Measurements from ENCODE around the gene ERC1. TPM values are rescaled to one million over a fixed set of nuclear protein-coding genes. Genes with fewer than 3 reads are reported as not detected.

The ERC1 gene
- total and polyA plus RNA-seq, 2 donors (not counting 3 experiments of a cell fraction or from before 2014, with no cell fraction given) = 11.7 to 66.1 TPM

- H3K36me3 ChIP-seq (ENCODE audit: control insufficient read depth in 2 of 2, extremely low read depth in 1 of 2, insufficient read depth in 2 of 2, low read length in 2 of 2) = no peaks in the 10 kb centered on the region
- no peaks in the 10 kb centered on the region for H3K27me3 ChIP-seq (ENCODE audit: control insufficient read depth in 2 of 2, insufficient read depth in 2 of 2, low read length in 2 of 2)
- no peak for TF ChIP-seq MAX (IDR thresholded peaks at IDR 0.05; ENCODE audit: insufficient read depth, insufficient read length)
- TF ChIP-seq MYC (IDR thresholded peaks at IDR 0.05; ENCODE audit: low read depth, low read length) = no peak
- no peak for TF ChIP-seq JUN (IDR thresholded peaks at IDR 0.05; ENCODE audit: borderline replicate concordance, insufficient read depth, insufficient read length, low read depth)
- no peak for TF ChIP-seq EZH2 (IDR thresholded peaks at IDR 0.05; ENCODE audit: borderline replicate concordance, low read depth, low read length, severe bottlenecking)
- TF ChIP-seq FOS (IDR thresholded peaks at IDR 0.05; ENCODE audit: borderline replicate concordance, insufficient read depth, low read length) = no peak
- no peak for TF ChIP-seq POLR2AphosphoS5 (IDR thresholded peaks at IDR 0.05; ENCODE audit: insufficient read depth, low read depth, low read length)
- no peak for TF ChIP-seq GATA2 (IDR thresholded peaks at IDR 0.05; ENCODE audit: insufficient read depth, insufficient read length, low read depth, low read length)
- TF ChIP-seq CTCF (IDR thresholded peaks at IDR 0.05; ENCODE audit: extremely low read depth in 1 of 2, insufficient read depth in 1 of 2, low read depth in 1 of 2, low read length in 2 of 2) = no peak
- no peak for TF ChIP-seq POLR2A (IDR thresholded peaks at IDR 0.05; ENCODE audit: low read depth, low read length)
- dilution Hi-C loops (cut with MboI; ENCODE audit: extremely low pct_ligation_motif_present, low sequenced_read_pairs) = no loop called here
- no peak for DNase-seq (ENCODE audit: low read depth, low spot score)
- no peaks in the 10 kb centered on the region for H3K9me3 ChIP-seq (replicated peaks; ENCODE audit: control insufficient read depth, insufficient read depth, low read length)
- no peak overlapping the region for H2AFZ ChIP-seq (ENCODE audit: low read depth, low read length)
- H3K4me3 ChIP-seq (replicated peaks in 1 of 3; ENCODE audit: insufficient read depth in 1 of 3, low read depth in 1 of 3, low read length in 3 of 3) = no peak overlapping the region
- H3K4me2 ChIP-seq (ENCODE audit: insufficient read depth, low read length) = no peak overlapping the region
- H3K27ac ChIP-seq (ENCODE audit: insufficient read depth, low read depth, low read length) = no peak overlapping the region
- H3K9me1 ChIP-seq (replicated peaks; ENCODE audit: control insufficient read depth, extremely low read depth, insufficient read depth, low read length) = no peaks in the 10 kb centered on the region
- H3K79me2 ChIP-seq (ENCODE audit: control insufficient read depth, insufficient read depth, low read length) = no peaks in the 10 kb centered on the region
- no peaks in the 10 kb centered on the region for H4K20me1 ChIP-seq (replicated peaks; ENCODE audit: control insufficient read depth, extremely low read depth, insufficient read depth, low read length)
- H3K4me1 ChIP-seq (ENCODE audit: control insufficient read depth, extremely low read depth, insufficient read depth, low read length) = no peaks in the 10 kb centered on the region
- no TSS peak for BruUV-seq (replicated peaks)
- H3K9ac ChIP-seq (replicated peaks; ENCODE audit: extremely low read depth, insufficient read depth, low read length) = no peak overlapping the region
- no peak for FAIRE-seq
- ChIA-PET POLR2A (no interaction called here), CTCF (interaction anchor here (1.1 kb wide), 1 partner anchor 330 kb away, joined by 4 read pairs; no protein-coding TSS in a partner anchor)
- intact Hi-C loops (cut with micrococcal nuclease) = no loop called here
Measured at GRCh38 chr12:1448336-1448735, 457.3 kb downstream of the ERC1 start.
